ENCODE measurements around the gene MYCBP2.
"Not testable (repeated sequence)": the region's sequence is repeated elsewhere in the genome, so short reads cannot be mapped to it uniquely, and the experiment has no call there.

MYCBP2 gene

DNA sequence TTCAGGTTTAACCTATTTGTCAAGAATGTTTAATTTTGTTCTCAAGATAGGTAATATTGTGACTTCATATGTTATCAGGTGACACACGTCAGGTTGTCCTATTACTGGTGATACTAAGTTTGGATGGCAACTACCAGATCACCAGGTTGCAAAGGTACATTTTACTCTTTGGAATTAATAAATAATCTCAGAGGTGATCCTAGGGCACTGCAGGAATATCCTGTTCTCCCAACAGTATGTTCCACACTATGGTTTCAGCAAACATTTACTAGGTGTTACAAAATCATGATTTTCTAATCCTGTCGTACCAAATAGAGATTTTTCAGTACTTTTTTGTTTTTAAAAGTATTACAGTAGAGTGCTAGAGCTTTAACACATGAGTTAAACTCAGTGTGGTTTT lies 29.3 kb upstream of the MYCBP2 start:
- CTCF ChIA-PET, result interaction anchor here (1.1 to 2.0 kb wide), 2 partner anchors 14 to 32 kb away, joined by 3 to 5 read pairs; no protein-coding TSS in a partner anchor
- POLR2A ChIA-PET, result no interaction called here
- TF ChIP-seq, protein P1, sequence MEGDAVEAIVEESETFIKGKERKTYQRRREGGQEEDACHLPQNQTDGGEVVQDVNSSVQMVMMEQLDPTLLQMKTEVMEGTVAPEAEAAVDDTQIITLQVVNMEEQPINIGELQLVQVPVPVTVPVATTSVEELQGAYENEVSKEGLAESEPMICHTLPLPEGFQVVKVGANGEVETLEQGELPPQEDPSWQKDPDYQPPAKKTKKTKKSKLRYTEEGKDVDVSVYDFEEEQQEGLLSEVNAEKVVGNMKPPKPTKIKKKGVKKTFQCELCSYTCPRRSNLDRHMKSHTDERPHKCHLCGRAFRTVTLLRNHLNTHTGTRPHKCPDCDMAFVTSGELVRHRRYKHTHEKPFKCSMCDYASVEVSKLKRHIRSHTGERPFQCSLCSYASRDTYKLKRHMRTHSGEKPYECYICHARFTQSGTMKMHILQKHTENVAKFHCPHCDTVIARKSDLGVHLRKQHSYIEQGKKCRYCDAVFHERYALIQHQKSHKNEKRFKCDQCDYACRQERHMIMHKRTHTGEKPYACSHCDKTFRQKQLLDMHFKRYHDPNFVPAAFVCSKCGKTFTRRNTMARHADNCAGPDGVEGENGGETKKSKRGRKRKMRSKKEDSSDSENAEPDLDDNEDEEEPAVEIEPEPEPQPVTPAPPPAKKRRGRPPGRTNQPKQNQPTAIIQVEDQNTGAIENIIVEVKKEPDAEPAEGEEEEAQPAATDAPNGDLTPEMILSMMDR (IDR thresholded peaks at IDR 0.05; ENCODE audit: control extremely low read depth, extremely low read depth, low read depth, missing control alignments), result no peak
- DNase-seq (ENCODE audit: extremely low spot score), result no peak

DNA sequence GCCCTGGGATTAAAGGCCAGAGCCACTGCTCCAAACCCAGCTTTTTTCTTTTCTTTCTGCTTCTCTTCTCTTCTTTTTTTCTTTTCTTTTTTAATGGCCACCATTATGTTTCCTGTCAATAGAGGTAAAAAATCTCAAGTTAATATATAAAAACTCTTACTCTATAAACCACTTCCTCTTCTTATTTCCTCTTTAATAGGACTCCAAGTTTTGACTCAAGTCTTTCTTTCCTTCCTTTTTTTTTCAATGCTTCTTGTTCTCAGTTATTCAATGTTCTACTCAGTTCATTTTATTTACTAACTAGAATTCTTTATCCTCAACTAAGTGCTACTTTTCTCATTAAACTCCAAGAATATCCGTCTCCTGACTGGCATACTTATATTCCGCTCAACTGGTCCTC lies 27.1 kb upstream of the MYCBP2 start:
- POLR2A ChIA-PET, result no interaction called here

DNA sequence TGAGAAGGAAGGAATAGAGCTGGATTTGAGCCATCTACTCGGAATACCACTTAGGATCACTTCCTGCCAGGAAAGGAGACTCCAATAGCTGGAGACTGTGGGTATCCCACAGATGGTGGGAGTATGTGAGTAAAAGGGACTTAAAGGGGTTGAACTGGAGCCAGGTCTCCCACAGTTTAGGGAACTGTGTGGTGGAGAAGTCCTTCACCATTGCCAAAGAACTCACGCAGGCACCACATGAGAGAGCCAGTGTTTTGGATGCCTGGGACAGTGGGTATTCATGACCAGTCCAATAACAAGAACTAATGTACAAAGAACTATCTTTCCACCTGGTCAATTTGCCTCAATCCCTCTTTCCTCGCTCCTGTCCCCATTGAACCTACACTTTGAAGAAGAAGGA lies 24.4 kb upstream of the MYCBP2 start:
- no peak for DNase-seq (ENCODE audit: extremely low spot score)
- ChIA-PET POLR2A (no interaction called here), CTCF (interaction anchor here (1.1 to 2.9 kb wide), 2 partner anchors 38 to 127 kb away, joined by 4 to 12 read pairs; no protein-coding TSS in a partner anchor)
- TF ChIP-seq, protein P1 (IDR thresholded peaks at IDR 0.05; ENCODE audit: control extremely low read depth, extremely low read depth, low read depth, missing control alignments), result no peak

More for the DNA sequence above, 27.1 kb upstream of the MYCBP2 start:
- CTCF ChIA-PET, result interaction anchor here (1.4 kb wide), 1 partner anchor 18 kb away, joined by 3 read pairs; no protein-coding TSS in a partner anchor
- no peak for DNase-seq (ENCODE audit: extremely low spot score)
- TF ChIP-seq, protein P1 (IDR thresholded peaks at IDR 0.05; ENCODE audit: control extremely low read depth, extremely low read depth, low read depth, missing control alignments), result no peak

DNA sequence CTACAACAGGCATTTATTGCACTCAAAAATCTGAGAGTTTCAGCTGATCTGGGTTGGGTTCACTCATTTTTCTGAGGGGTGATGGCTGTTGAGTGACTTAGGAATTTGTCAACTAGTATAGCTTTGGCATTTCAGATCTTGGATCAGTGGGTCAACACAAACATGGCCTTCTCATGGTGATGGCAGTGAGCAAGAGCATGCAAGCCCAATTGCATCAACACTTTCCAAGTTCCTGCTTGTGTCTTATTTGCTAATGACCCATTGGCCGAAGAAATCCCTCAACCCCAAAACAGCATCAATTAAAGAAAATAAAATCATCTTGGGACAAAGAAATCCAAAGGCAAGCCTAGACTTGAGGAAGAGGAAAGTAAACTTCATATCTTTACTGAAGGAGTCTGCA lies 23.9 kb upstream of the MYCBP2 start:
- TF ChIP-seq, protein P1 (IDR thresholded peaks at IDR 0.05; ENCODE audit: control extremely low read depth, extremely low read depth, low read depth, missing control alignments), result no peak
- DNase-seq (ENCODE audit: extremely low spot score), result no peak
- POLR2A ChIA-PET, result no interaction called here
- CTCF ChIA-PET, result interaction anchor here (1.0 to 2.9 kb wide), 5 partner anchors 12 to 128 kb away, joined by 3 to 12 read pairs (median 3); no protein-coding TSS in a partner anchor

DNA sequence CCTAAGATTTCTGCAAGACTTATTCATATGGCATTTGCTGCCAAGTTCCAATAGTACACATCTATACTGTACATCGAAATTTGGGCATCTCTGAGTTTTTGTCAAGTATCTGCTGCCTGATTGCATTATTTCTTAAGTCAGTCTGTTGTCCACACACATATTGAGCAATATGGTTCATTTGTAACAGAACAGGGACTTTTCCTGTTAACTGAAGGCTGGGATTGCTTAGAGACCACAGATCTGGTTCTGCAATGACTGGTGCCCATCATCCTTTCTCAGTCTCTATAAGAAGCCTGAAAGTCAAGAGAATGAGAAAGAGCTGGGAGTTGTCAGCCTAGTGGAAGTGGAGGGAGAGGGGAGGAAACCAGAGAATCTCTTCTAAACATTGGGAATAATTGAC lies 22.5 kb upstream of the MYCBP2 start:
- DNase-seq (ENCODE audit: extremely low spot score), result no peak
- TF ChIP-seq, protein P1 (IDR thresholded peaks at IDR 0.05; ENCODE audit: control extremely low read depth, extremely low read depth, low read depth, missing control alignments), result no peak
- ChIA-PET CTCF (interaction anchor here (1.3 to 2.9 kb wide), 3 partner anchors 24 to 129 kb away, joined by 3 to 12 read pairs (median 4); no protein-coding TSS in a partner anchor), POLR2A (interaction anchor here (0.8 kb wide), 1 partner anchor 16 kb away, joined by 3 read pairs; no protein-coding TSS in a partner anchor)

DNA sequence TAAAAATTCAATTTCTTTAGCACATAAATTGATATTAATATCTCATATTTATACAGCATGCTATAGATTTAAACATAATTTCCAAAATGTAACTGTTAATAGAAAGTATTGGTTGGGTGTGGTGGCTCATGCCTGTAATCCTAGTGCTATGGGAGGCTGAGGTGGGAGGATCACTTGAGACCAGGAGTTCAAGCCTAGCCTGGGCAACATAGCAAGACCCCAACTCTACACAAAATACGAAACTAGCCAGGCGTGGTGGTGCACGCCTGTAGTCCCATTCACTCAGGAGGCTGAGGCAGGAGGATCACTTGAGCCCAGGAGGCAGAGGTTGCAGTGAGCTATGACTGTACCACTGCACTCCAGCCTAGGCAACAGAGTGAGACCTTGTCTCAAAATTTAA lies 20.5 kb upstream of the MYCBP2 start:
- CTCF ChIA-PET, result interaction anchor here (0.7 to 1.0 kb wide), 2 partner anchors 11 to 131 kb away, joined by 3 read pairs; no protein-coding TSS in a partner anchor
- POLR2A ChIA-PET; DNase-seq (ENCODE audit: extremely low spot score): not testable (repeated sequence)

DNA sequence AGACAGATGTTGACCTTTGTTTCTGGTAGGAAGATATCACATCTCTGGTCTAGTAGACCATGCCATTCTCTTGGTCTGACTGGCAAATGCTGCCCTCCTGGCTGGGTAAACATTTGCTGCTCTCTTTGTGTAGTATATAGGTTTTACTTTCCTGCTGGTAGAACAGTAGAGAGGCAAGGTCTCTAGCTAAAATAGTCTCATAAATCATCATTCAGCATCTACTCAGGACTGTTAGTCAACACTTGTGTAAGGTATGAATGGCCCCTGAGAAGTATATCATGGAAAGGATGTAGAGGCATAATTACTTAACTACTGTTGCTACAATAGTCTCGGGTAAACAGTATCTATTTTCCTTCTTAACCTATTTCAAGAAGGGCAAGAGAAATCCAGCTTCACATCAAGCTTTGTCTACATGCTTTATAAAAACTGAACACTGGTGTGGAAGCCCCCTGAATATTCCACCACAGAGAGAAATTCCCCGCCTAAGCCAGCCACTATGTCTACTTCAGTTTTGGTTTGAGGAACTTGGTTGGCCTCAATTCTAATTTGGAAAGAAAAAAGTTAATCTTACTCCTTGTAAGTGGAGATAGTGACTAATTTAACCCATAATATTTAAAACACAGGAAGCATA lies 18.4 kb upstream of the MYCBP2 start:
- ChIA-PET POLR2A (no interaction called here), CTCF (interaction anchor here (0.8 to 1.7 kb wide), 2 partner anchors 71 to 133 kb away, joined by 4 to 6 read pairs; no protein-coding TSS in a partner anchor)
- peak; percentile 21 for DNase-seq (ENCODE audit: extremely low spot score)
- TF ChIP-seq, protein P1 (IDR thresholded peaks at IDR 0.05; ENCODE audit: control extremely low read depth, extremely low read depth, low read depth, missing control alignments), result no peak
